Spinal cord (tissue), 10 donors: ENCODE results near the gene ADARB1. TPM values are rescaled to one million over a fixed set of nuclear protein-coding genes. Genes with fewer than 3 reads are reported as not detected.

Source experiments
- DNase-seq, 6 donors: peaks; one replicate each; pipeline versions ENCODE4 v3.0.0 to v3.0.0-alpha.2; 2013 to 2015; ENCODE audit warnings: low spot score in 6 of 6, low read depth in 4 of 6
- H3K27ac ChIP-seq: one replicate; pipeline ENCODE4 v1.5.1; 2013; ENCODE audit warnings: low read depth, low read length, control low read depth
- H3K27me3 ChIP-seq: one replicate; pipeline ENCODE4 v1.6.1; 2013; ENCODE audit warnings: low read length; ENCODE audit not compliant: control insufficient read depth, insufficient read depth
- H3K36me3 ChIP-seq: one replicate; pipeline ENCODE4 v1.6.1; 2013; ENCODE audit warnings: low read length; ENCODE audit not compliant: control insufficient read depth, insufficient read depth
- H3K4me1 ChIP-seq: one replicate; pipeline ENCODE4 v1.6.1; 2013; ENCODE audit warnings: low read length; ENCODE audit not compliant: control insufficient read depth, insufficient read depth
- H3K4me3 ChIP-seq: one replicate; pipeline ENCODE4 v1.5.1; 2013; ENCODE audit warnings: low read depth, low read length, control low read depth
- H3K9me3 ChIP-seq: one replicate; pipeline ENCODE4 v1.6.1; 2013; ENCODE audit warnings: low read length; ENCODE audit not compliant: control insufficient read depth, insufficient read depth
- WGBS: methylation state at CpG from one replicate; pipeline ENCODE4 v1.1.5; 2013; ENCODE audit warnings: missing lambda C conversion rate; ENCODE audit not compliant: insufficient coverage; 5-methylcytosine and 5-hydroxymethylcytosine counted together
- polyA plus RNA-seq, 2 donors: library from polyadenylated mRNA; unstranded; fragments of 120-200 nt; gene quantifications; one replicate each; pipeline ENCODE4 v1.2.1, GENCODE V29; 2013; ENCODE audit not compliant: insufficient read length in 2 of 2
- total RNA-seq, 2 donors: library from RNA; depleted of rRNA in 1 of 2; stranded (reverse); fragments of 120-200 nt in 1 of 2; fragments of >200 nt in 1 of 2; gene quantifications; one replicate each; pipeline versions ENCODE4 v1.2.3 to v1.2.4, GENCODE V29; 2013 to 2014
- donor health status: healthy.

The ADARB1 gene
- total and polyA plus RNA-seq, 4 donors: 18.2 to 39.4 (median 28.8) TPM

DNA sequence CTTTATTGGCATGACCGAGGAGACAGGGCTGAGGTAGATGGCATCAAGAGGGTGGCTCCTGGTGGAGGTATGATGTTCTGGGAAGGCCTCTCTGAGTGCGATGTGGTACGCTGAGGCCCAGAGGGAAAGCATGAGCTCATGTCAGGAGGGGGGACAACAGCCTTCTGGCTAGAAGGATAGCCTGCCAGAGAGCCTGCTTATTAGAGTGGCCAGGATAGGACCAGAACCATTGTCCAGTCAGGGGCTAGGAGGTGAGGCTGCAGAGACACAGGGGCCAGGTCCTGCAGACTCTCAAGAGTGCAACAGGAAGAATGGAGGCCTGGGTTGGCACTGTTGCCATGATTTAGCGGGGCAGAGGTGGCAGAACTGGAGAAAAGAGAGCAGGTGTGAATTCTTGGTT is 7.3 kb downstream of the ADARB1 start:
- DNase-seq: no peak
- Histone ChIP-seq H3K27ac (no peak overlapping the region), H3K4me3 (no peak overlapping the region), H3K27me3 (no peaks in the 10 kb centered on the region), H3K9me3 (no peaks in the 10 kb centered on the region), H3K4me1 (no peaks in the 10 kb centered on the region), H3K36me3 (no peaks in the 10 kb centered on the region)
- WGBS: 96% methylated on average over 4 of the region's 4 CpGs

DNA sequence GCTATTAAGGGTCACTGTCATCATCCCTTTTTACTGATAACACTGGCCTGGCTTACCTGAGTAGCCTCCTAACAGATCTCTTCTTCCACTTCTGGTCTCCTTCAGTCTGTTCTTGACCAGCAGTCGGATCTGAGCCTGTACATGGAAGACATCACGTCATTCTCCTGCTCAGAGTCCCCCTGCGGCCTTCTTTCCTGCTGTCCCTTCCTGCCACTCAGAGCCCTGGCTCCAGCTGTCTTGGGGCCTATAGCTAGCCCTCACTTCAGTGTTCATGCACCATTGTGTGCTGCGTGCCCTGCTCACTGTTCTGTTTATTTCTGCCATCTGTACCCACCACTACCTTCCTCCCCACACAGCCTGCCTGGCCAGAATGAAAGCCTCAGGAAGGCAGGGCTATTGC is 8.4 kb downstream of the ADARB1 start:
- Histone ChIP-seq H3K27ac (no peak overlapping the region), H3K4me1 (no peaks in the 10 kb centered on the region), H3K9me3 (no peaks in the 10 kb centered on the region), H3K36me3 (no peaks in the 10 kb centered on the region), H3K4me3 (no peak overlapping the region), H3K27me3 (no peaks in the 10 kb centered on the region)
- DNase-seq: no peak
- WGBS: 75% methylated on average over 3 of the region's 4 CpGs

DNA sequence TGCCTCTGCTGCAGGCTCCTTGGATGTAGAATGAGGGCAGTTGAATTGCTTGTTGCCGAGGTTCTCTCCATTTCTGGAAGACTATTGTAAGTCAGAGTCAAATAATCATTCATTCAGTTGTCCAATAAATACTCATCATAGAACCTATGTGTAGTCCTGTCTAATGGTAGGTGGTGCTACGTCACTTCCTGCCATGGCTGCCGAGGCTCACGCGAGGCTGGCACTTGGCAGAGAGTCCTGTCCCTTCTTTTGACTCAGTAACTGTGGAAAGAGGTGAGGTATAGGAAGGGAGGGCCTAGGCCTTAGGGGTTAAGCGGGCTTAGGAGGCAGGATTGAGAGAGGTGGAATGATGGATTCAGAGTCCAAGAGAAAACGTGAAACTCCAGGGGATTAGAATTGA is 9.7 kb downstream of the ADARB1 start:
- H3K36me3 ChIP-seq: no peaks in the 10 kb centered on the region
- DNase-seq: no peak
- no peak overlapping the region for H3K27ac ChIP-seq
- H3K9me3 ChIP-seq: no peaks in the 10 kb centered on the region
- no peak overlapping the region for H3K4me3 ChIP-seq
- no peaks in the 10 kb centered on the region for H3K4me1 ChIP-seq
- WGBS: 87% methylated on average over 6 of the region's 7 CpGs
- no peaks in the 10 kb centered on the region for H3K27me3 ChIP-seq

DNA sequence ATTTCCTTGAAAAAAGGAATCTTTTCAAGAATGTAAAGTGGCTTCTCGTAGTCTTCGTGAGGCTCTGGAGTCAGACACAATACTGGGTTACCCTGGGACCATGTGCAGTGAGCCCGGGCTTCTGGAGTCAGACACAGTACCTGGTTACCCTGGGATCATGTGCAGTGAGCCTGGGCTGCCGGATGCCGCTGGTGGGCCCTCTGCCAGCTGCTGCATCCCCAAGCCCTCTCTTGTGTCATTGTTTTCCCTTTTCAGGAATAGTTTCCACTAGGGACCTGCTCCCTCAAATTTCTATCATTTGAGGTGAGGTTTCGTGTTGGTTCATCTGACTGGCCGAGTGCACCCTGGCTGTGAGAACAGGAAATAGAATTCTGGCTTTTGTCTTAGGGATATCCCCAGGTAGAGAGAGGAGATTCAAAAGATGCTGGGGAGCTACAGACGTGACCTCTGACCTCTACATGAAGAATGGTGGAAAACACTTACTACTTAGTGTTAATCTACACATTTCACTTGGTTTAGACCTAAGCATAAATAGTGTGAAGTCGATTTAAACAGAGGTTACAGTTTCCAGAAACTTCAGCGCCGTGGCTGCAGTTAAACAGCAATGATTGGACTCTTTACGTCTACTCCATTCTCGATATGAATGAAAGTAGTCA is 10.6 kb downstream of the ADARB1 start:
- H3K36me3 ChIP-seq: no peaks in the 10 kb centered on the region
- H3K27ac ChIP-seq: no peak overlapping the region
- H3K4me3 ChIP-seq: no peak overlapping the region
- H3K4me1 ChIP-seq: no peaks in the 10 kb centered on the region
- WGBS: 71% methylated on average over 7 of the region's 13 CpGs
- H3K9me3 ChIP-seq: no peaks in the 10 kb centered on the region
- DNase-seq: no peak
- no peaks in the 10 kb centered on the region for H3K27me3 ChIP-seq

DNA sequence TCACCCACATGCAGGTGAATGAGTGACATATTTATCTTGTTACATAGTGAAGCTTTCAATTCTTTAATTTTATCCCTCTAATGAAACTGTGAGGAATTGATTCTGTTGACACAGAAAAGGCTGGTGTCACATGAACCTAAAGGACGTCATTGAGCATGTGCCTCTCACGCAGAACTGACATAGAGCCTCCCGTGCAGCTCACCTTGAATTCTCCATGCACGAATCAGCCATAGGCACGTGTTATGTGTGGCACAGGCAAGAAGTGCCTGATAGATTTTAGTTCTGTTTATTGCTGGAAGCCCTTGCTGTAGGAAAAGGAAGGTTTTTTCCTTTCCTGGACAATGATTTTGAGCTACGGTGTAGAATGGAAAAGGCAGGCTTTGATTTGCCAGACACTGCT is 11.3 kb downstream of the ADARB1 start:
- H3K4me1 ChIP-seq: no peaks in the 10 kb centered on the region
- no peak overlapping the region for H3K27ac ChIP-seq
- DNase-seq: peak in 1 of 6 donors; percentile 17
- no peaks in the 10 kb centered on the region for H3K36me3 ChIP-seq
- no peaks in the 10 kb centered on the region for H3K9me3 ChIP-seq
- H3K27me3 ChIP-seq: no peaks in the 10 kb centered on the region
- WGBS: 78% methylated on average over 6 of the region's 6 CpGs
- H3K4me3 ChIP-seq: no peak overlapping the region

DNA sequence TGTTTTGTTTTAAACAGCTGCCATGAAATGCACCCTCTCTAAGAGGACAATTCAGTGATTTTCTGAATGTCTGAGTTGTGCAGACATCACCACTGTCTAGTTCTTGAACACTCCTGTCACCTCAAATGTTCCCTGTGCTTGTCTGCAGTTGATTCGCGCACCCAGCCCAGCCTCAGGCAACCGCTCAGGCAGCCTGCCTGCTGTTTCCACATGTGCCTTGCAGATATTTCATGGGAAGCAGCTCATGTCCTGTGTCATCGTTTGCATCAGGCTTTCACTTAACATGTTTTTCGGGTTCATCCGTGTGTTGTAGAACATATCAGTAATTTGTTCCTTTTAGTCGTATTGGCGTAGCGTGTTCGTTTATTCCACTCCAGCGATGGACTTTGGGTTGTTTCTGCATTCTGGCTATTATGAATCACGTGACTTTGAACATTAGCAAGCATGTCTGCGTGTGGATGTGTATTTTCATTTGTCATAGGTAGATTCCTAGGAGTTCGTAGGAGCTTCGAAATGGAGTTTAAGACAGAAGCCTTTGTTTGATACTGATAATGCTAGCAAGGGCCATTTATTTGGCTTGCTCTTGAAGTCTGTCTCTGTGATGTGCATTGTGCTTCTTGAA is 12.1 kb downstream of the ADARB1 start:
- H3K27me3 ChIP-seq: no peaks in the 10 kb centered on the region
- no peak for DNase-seq
- H3K9me3 ChIP-seq: no peaks in the 10 kb centered on the region
- WGBS: 80% methylated on average over 15 of the region's 15 CpGs
- no peak overlapping the region for H3K4me3 ChIP-seq
- H3K27ac ChIP-seq: no peak overlapping the region
- H3K4me1 ChIP-seq: peaks cover 1% of the 10 kb centered on the region
- no peaks in the 10 kb centered on the region for H3K36me3 ChIP-seq

DNA sequence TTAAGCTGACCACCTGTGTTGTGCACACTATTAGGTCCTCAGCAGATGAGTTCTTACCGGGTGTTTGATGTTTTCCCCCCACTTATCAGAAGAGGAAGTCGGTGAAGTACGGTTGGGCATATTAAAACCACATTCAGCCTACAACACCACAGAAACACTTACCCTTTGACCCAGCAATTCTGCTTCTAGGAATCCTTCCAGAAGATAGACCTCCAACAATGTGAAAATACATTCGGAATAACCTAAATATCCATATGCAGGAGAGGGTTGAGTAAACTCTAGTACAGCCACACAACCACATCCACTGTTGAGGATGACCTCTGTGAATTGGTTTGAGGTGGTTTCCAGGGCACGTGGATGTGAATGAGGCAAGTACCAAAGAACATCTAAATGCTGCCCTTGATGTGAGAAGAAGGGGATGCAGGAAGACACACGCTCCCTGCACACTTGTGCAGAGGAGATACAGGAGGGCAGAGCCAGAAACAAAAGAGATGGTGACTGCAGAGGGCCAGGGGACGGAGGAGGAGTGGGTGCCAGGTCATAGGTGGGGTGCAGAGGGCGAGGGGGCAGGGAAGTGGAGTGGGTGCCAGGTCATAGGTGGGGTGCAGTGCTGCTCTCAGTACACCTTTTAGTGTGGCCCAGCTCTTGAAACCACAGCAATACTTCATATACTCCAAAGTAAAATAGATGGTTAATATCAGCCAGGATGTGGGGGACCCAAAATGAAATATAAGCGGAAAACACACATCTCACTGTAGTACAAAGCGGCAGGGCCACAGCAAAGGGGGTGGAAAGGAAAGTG is 12.8 kb downstream of the ADARB1 start:
- no peak for DNase-seq
- 74% methylated on average over 2 of the region's 10 CpGs for WGBS
- no peaks in the 10 kb centered on the region for H3K36me3 ChIP-seq
- no peaks in the 10 kb centered on the region for H3K27me3 ChIP-seq
- H3K9me3 ChIP-seq: no peaks in the 10 kb centered on the region
- peaks cover 7% of the 10 kb centered on the region for H3K4me1 ChIP-seq
- no peak overlapping the region for H3K4me3 ChIP-seq
- no peak overlapping the region for H3K27ac ChIP-seq

DNA sequence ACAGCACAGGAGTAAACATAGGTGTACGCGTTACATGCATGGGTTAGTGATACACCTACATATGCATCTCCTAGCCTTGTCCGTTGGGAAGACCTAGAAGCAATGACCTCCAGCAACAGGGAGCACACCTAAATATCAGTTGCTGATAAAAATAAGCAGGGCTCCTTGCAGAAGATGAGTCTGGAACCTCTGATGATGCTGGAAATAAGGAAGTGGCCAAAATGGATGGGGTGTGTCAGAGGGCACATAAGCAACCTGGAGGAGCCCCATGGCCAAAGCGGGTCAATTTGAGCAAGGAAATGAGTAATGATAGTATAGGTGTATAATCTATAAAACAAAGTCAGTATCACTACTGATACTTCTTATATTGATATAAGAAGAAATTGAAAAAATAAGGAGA is 13.7 kb downstream of the ADARB1 start:
- DNase-seq: no peak
- H3K4me1 ChIP-seq: peaks cover 9% of the 10 kb centered on the region
- no CpG with 5 or more reads among the region's 4 CpGs for WGBS
- H3K27me3 ChIP-seq: no peaks in the 10 kb centered on the region
- H3K36me3 ChIP-seq: no peaks in the 10 kb centered on the region
- H3K27ac ChIP-seq: no peak overlapping the region
- no peak overlapping the region for H3K4me3 ChIP-seq
- H3K9me3 ChIP-seq: no peaks in the 10 kb centered on the region

DNA sequence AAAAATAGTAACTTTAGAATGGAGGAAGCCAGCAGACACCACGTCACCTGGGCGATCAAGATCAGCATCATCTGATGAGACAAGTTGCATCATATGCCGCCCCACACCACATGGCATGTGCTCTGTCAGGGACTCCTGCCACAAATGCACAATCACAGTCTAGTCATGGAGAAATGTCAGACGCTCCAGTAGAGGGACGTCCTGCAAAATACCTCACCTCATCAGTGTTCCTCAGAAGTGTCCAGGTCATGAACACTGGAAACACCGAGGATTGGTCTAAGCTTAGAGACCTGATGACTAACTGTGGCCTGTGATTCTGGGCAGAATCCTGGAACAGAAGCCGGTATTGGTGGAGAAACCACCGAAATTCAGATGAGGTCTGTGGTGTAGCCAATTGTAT is 14.3 kb downstream of the ADARB1 start:
- WGBS: 90% methylated on average over 6 of the region's 8 CpGs
- peaks cover 14% of the 10 kb centered on the region for H3K4me1 ChIP-seq
- H3K4me3 ChIP-seq: no peak overlapping the region
- DNase-seq: no peak
- no peaks in the 10 kb centered on the region for H3K36me3 ChIP-seq
- no peaks in the 10 kb centered on the region for H3K27me3 ChIP-seq
- H3K27ac ChIP-seq: no peak overlapping the region
- no peaks in the 10 kb centered on the region for H3K9me3 ChIP-seq
